Stimulated activated CD8-positive, alpha-beta memory T cell treated with anti-CD3 and anti-CD28 coated beads, Interleukin-15, amount 100 ng/mL, for 4 hours (primary cell): ENCODE results near the gene UBE2R2.

Source experiments
- DNase-seq, 2 donors: peaks; one replicate each; pipeline ENCODE4 v3.0.0-alpha.2; 2020; ENCODE audit warnings: low read depth in 2 of 2

The UBE2R2 gene

GRCh38 chr9:33884856-33885701 lies 68.1 kb downstream of the UBE2R2 start:
- DNase-seq: no peak

- DNase-seq: no peak
Observed at GRCh38 chr9:33885948-33886347, 69.0 kb downstream of the UBE2R2 start.

- DNase-seq: no peak
Observed at GRCh38 chr9:33893861-33894260, 76.9 kb downstream of the UBE2R2 start.

GRCh38 chr9:33894316-33894715 lies 77.4 kb downstream of the UBE2R2 start:
- DNase-seq: no peak

- no peak for DNase-seq
Observed at GRCh38 chr9:33903157-33903780, 86.3 kb downstream of the UBE2R2 start.

GRCh38 chr9:33905137-33905536 lies 88.2 kb downstream of the UBE2R2 start:
- DNase-seq: no peak

- no peak for DNase-seq
Observed at GRCh38 chr9:33906769-33907168, 89.8 kb downstream of the UBE2R2 start.

GRCh38 chr9:33907347-33907746 lies 90.4 kb downstream of the UBE2R2 start:
- no peak for DNase-seq

GRCh38 chr9:33908114-33908513 lies 91.2 kb downstream of the UBE2R2 start:
- no peak for DNase-seq

- no peak for DNase-seq
Observed at GRCh38 chr9:33908749-33909148, 91.8 kb downstream of the UBE2R2 start.

GRCh38 chr9:33913541-33913940 lies 96.6 kb downstream of the UBE2R2 start:
- no peak for DNase-seq

- no peak for DNase-seq
Observed at GRCh38 chr9:33914887-33915628, 98.1 kb downstream of the UBE2R2 start.

GRCh38 chr9:33917036-33917435 lies 100.1 kb downstream of the UBE2R2 start:
- DNase-seq: no peak

- no peak for DNase-seq
Observed at GRCh38 chr9:33919276-33919897, 102.4 kb downstream of the UBE2R2 start.

GRCh38 chr9:33921967-33922895 lies 105.3 kb downstream of the UBE2R2 start:
- no peak for DNase-seq

GRCh38 chr9:33923079-33923478 lies 106.1 kb downstream of the UBE2R2 start:
- no peak for DNase-seq

- no peak for DNase-seq
Observed at GRCh38 chr9:33923998-33924701, 107.2 kb downstream of the UBE2R2 start.

GRCh38 chr9:33924978-33925797 lies 108.2 kb downstream of the UBE2R2 start:
- no peak for DNase-seq

GRCh38 chr9:33926746-33927485 lies 110.0 kb downstream of the UBE2R2 start:
- DNase-seq: no peak
